ENCODE measurements around the gene MARCHF3.
A peak's percentile ranks its signal among the peaks of the same experiment; 100 is the strongest.

The MARCHF3 gene

DNA sequence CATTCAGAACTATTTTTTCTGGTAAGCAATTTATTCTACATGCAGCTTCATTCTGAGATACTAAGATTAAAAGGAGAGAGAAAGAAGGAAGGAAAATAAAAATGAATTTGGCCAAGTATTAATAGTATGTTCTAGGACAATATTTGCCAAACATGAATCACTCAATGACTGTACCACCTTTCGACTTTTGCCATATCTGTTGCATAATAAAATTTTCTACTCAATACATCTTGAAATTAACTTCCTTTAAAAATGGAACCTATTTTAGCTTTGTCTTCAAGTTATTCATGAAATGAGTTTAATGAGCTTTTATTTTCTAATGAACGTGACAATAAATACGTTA is 111.8 kb downstream of the MARCHF3 start:
- TF ChIP-seq, protein P1, sequence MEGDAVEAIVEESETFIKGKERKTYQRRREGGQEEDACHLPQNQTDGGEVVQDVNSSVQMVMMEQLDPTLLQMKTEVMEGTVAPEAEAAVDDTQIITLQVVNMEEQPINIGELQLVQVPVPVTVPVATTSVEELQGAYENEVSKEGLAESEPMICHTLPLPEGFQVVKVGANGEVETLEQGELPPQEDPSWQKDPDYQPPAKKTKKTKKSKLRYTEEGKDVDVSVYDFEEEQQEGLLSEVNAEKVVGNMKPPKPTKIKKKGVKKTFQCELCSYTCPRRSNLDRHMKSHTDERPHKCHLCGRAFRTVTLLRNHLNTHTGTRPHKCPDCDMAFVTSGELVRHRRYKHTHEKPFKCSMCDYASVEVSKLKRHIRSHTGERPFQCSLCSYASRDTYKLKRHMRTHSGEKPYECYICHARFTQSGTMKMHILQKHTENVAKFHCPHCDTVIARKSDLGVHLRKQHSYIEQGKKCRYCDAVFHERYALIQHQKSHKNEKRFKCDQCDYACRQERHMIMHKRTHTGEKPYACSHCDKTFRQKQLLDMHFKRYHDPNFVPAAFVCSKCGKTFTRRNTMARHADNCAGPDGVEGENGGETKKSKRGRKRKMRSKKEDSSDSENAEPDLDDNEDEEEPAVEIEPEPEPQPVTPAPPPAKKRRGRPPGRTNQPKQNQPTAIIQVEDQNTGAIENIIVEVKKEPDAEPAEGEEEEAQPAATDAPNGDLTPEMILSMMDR (IDR thresholded peaks at IDR 0.05; ENCODE audit: low read depth, low read length, missing control alignments), result no peak
- DNase-seq (ENCODE audit: extremely low read depth, low read depth), result no peak
- H3K4me3 ChIP-seq (replicated peaks; ENCODE audit: low read depth, low read length), result no peak overlapping the region

GRCh38 chr5:126917918-126918614 is 112.3 kb downstream of the MARCHF3 start:
- H3K4me3 ChIP-seq (replicated peaks; ENCODE audit: low read depth, low read length), result no peak overlapping the region
- TF ChIP-seq, protein P1 (IDR thresholded peaks at IDR 0.05; ENCODE audit: low read depth, low read length, missing control alignments), result no peak
- no peak for DNase-seq (ENCODE audit: extremely low read depth, low read depth)

GRCh38 chr5:126915496-126915895 is 114.9 kb downstream of the MARCHF3 start:
- no peak for DNase-seq (ENCODE audit: extremely low read depth, low read depth)
- no peak overlapping the region for H3K4me3 ChIP-seq (replicated peaks; ENCODE audit: low read depth, low read length)
- TF ChIP-seq, protein P1 (IDR thresholded peaks at IDR 0.05; ENCODE audit: low read depth, low read length, missing control alignments), result no peak

- TF ChIP-seq, protein P1 (IDR thresholded peaks at IDR 0.05; ENCODE audit: low read depth, low read length, missing control alignments), result no peak
- DNase-seq (ENCODE audit: extremely low read depth, low read depth), result no peak
- no peak overlapping the region for H3K4me3 ChIP-seq (replicated peaks; ENCODE audit: low read depth, low read length)
Observed at GRCh38 chr5:126914801-126915436, 115.4 kb downstream of the MARCHF3 start.

DNA sequence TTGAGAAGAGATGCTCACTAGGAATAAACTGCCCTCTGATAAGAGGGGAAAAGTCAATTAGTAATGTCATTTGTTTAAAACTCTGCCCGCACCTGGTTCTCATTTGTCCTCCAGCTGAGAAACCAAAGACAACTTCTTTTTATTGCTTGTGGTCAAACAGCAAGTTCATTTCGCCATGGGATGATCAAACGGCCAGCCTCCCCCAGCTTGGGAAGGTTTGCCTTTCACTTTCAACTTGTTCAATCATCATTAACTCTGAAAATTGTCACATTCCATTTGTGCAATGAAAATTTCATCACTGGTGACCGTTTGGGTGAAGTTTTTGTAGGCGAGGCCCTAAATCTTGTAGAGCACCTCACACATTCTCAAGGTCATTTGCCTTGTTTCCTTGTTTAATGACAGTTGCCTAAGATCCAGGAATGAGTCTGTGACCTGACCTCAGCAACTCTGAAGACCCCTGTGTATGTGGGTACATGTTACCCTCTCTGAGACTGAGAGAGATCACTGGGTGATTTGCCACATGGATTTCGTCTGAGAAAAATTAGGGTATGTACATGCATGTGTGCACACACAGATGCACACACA is 117.7 kb downstream of the MARCHF3 start:
- peak; percentile 35 for DNase-seq (ENCODE audit: extremely low read depth, low read depth)
- no peak overlapping the region for H3K4me3 ChIP-seq (replicated peaks; ENCODE audit: low read depth, low read length)
- TF ChIP-seq, protein P1 (IDR thresholded peaks at IDR 0.05; ENCODE audit: low read depth, low read length, missing control alignments), result no peak

DNA sequence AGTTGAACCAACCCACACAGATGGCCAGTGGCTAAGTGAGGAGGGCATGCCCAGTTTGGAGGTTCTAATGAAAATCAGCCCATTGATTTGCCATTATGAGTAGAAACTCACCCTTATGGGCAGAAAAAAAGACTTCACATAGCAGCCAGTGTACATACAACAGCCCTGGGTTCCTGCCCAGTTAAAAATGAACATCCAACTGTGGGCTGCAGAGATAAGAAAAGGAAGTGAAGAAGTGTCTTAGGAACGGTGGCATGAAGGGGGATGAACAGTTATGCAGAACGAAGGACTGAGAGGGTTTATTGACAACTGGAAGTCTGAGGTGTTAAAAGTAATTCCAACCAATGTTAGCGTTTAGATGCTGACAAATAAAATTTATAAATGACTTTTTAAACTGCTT is 118.4 kb downstream of the MARCHF3 start:
- H3K4me3 ChIP-seq (replicated peaks; ENCODE audit: low read depth, low read length), result no peak overlapping the region
- DNase-seq (ENCODE audit: extremely low read depth, low read depth), result no peak
- TF ChIP-seq, protein P1 (IDR thresholded peaks at IDR 0.05; ENCODE audit: low read depth, low read length, missing control alignments), result no peak

All from HFF-Myc (cell line).